GM13977 (cell line): Measurements from ENCODE around the gene SPACA7.

Source experiments
- DNase-seq: peaks from one replicate; pipeline ENCODE4 v3.0.0; 2012; ENCODE audit warnings: low spot score
- in situ Hi-C: fragments of 300-500 bp; cut with MboI; formaldehyde crosslinking; loops from one replicate; pipeline ENCODE4 v1.12.0; 2022; ENCODE audit warnings: low sequenced_read_pairs, low pct_unique_long_range_greater_than_20kb, mixed read lengths, inconsistent platforms; ENCODE audit not compliant: unreplicated experiment
- TF ChIP-seq, protein P1 (sequence below): IDR thresholded peaks from 2 replicates; pipeline ENCODE4 v1.5.1; 2012; ENCODE audit warnings: mild to moderate bottlenecking, control low read depth; ENCODE audit not compliant: insufficient read depth; ENCODE audit errors: extremely low read depth, missing control alignments

Gene SPACA7

DNA sequence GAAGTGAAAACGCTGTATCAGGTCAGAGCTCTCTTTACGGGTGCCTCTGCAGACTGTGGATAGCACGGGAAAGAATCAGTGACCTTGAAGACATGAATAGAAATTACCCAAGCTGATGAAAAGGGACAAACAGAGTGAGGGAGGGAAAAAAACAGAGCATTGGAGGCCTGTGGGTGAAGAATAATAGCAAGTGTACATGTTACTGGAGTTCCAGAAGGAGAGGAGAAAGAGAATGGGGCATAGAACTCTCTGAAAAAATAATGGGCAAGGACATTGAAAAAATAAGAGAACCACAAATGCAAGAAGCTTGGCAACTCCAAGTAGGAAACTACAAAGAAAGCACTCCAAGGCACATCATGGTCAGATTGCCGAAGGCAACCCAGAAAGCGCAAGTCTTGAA is 86.3 kb downstream of the SPACA7 start:
- in situ Hi-C loops, result no loop called here
- no peak for DNase-seq
- TF ChIP-seq, protein P1, sequence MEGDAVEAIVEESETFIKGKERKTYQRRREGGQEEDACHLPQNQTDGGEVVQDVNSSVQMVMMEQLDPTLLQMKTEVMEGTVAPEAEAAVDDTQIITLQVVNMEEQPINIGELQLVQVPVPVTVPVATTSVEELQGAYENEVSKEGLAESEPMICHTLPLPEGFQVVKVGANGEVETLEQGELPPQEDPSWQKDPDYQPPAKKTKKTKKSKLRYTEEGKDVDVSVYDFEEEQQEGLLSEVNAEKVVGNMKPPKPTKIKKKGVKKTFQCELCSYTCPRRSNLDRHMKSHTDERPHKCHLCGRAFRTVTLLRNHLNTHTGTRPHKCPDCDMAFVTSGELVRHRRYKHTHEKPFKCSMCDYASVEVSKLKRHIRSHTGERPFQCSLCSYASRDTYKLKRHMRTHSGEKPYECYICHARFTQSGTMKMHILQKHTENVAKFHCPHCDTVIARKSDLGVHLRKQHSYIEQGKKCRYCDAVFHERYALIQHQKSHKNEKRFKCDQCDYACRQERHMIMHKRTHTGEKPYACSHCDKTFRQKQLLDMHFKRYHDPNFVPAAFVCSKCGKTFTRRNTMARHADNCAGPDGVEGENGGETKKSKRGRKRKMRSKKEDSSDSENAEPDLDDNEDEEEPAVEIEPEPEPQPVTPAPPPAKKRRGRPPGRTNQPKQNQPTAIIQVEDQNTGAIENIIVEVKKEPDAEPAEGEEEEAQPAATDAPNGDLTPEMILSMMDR, result no peak

DNA sequence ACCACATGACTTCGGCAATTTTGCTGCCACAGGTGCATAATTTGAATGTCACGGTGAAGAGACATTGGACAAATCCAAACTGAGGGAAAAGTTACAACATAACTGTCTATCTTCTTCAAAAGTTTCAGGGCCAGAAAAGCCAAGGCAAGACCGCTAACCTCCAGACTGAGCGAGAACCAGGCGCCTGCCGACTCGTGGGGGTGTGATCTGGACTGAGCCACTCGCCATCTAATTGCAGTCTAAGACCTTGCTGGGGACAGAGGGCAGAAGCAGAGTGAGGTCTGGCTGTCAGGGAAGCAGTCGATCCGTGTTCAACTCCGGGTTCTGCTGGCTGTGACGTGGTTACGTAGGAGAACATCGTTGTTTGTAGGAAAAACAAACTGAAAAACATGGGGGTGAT is 88.6 kb downstream of the SPACA7 start:
- in situ Hi-C loops, result no loop called here
- DNase-seq, result no peak
- TF ChIP-seq, protein P1, result no peak

DNA sequence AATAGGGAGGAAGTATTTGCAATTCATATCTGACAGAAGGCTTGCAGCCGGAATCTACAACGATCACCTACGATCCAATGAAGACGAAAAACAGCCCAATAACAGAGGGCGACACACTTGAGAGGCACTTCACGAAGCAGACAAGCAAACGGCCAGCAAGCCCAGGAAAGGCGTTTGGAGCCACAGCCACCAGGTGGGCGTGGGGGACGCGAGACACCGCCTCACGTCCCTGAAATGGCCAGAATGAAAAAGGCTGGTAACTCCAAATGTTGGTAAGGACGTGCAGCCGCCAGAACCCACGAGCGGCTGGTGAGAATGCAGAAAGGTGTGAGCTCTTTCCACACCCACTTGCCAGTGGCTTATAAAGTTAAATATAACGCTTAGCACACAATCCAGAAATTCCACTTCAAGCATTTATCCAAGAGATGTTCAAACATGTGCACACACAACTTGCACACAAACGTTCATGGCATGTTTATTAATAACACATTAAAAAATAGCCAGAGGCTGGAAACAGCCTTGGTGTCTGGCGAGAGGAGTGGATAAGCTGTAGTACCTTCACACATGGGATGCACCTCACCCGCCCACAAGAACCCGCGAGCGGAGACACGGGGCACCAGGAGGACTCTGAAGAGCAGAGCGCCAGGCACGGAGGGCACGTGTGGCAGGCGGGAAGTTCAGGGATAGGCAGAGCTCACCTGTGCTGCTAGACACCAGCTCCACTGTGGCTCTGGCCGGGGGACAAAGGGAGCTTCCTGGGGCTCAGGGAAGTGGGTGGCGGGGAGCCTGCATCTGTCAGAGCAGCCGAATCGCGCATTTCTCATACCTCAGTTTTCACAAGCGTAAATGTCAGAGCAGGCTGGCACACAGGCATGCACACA is 89.3 kb downstream of the SPACA7 start:
- TF ChIP-seq, protein P1, result no peak
- in situ Hi-C loops, result no loop called here
- no peak for DNase-seq

DNA sequence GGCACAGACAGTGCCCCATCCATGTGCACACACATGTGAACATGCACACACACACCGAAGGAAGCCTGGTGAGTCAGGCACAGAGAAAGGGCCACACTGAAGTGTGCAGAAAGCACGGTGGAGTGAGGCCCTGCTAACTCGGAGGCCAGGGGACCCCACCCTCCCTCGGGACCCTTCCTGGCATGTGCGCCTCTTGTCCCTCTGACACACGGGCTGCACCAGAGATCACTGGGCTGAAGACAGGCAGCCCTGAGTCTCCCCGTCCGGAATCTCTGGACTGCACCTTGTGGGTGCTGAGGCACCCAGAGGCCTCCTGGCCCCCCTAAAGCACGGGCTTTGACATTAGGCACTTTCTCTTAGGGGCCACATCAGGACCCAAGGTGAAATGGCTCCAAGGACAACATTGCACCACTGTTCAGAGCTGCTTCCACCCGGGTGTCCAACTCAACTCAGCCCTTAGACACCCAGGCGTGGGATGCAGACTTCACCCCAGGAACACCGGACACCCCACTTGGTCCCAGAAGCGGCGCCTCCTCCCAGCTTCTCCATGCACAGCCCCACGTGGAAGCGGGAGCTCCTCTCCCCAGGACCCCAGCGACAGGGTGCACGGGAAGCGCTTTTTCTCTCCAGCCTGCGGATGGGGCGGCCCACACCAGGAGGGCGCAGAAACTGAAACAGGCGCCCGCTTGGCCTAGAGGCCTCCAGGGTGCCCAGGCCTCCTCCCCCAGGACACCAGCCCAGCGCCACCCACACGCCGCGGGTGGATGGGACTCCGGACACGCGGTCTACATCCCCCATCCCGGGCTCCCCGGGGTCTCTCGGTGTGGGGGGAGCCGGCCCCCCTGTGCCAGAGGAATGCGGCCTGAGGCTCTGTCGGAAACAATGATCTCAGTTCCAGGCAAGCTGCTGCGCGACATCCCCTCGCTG is 90.2 kb downstream of the SPACA7 start:
- no peak for DNase-seq
- in situ Hi-C loops, result no loop called here
- TF ChIP-seq, protein P1, result no peak

DNA sequence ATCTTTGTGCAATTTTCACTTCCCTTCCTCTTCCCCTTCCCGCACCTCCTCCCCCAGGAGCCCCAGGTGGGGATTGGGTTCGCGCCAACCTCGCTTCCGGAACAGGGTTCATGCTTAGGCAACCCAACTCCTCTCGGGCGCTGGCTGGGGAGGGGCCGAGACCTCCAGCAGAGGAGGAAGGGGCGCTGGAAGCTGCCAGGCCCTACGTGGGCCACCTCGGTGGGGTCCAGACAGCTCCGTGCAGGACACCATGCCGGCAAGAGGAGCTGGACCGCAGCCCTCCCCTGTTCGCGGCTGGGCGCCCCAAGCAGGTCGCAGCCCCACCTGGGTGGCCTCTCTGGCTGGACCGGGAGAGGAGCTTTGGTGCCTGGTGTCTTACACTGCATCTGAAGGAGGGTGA is 91.1 kb downstream of the SPACA7 start:
- no peak for DNase-seq
- TF ChIP-seq, protein P1, result no peak
- in situ Hi-C loops, result no loop called here

DNA sequence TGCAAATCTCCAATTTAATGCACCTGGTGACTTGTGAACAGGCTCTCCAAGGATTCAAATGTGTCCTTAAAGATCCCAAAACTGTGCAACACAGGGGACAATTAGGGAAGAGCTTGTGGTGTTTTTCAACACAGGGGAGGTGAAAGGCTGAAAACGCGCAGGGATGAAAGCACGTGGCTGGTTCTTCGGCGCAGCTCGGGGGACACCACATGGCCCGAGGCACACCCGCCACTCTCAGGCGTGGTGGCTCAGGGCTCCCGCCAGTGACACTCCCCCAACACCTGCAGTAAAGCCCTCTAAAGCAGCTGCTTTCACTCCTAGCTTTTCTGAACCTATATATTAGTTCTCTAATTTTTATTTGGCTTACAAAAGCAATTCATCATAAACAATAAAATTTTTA is 91.9 kb downstream of the SPACA7 start:
- DNase-seq, result no peak
- TF ChIP-seq, protein P1, result no peak
- in situ Hi-C loops, result no loop called here
